HG03520 (cell line): ENCODE results near the gene C14orf93.

Experiments used
- ATAC-seq: cut with Tn5 transposase; IDR thresholded peaks from one replicate; pipeline ENCODE4 v1.9.1; 2021; ENCODE audit warnings: mild to moderate bottlenecking, moderate library complexity; ENCODE audit not compliant: unreplicated experiment

The C14orf93 gene

DNA sequence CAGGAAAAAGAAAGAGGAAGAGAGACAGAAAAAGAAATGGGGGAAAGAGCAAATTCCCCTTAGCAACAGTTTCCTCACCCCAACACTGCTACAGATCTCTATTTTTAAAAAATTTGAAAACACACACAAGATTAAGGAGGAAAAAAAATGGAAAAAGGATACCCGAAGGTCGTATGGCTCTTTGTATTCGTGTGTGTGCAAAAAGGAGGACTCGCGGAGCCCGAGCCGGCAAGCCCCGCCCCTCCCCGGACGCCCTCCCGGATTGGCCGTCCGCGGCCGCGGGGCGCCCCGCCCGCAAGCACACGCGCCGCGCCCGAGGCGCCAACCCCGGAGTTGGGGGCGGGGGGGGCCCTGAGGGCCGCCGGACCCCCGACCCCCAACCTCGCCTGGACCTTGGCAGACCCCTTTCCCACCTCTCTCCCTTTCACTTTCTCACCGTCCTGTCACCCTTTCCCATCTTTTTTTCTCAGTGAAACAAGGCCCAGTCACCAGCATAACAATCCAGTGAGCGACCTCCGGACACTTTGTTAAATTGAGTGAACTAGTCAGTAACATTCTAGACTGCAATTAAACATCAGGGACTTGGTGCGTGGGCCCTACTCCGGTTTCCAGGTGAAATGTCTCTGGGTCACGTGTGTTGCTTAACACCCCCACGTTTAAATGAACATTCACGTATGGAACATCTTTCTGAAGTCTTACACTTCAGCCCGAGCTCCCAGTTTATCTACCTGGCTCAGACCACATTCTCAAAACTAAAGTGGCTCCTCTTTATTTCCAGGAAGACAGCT lies at the start of gene C14orf93:
Gene C14orf93 (minus strand): TSS at position 205 of the 788 bp plus-strand sequence. CDS start 11,120 bp downstream, outside the sequence.
- no peak for ATAC-seq

DNA sequence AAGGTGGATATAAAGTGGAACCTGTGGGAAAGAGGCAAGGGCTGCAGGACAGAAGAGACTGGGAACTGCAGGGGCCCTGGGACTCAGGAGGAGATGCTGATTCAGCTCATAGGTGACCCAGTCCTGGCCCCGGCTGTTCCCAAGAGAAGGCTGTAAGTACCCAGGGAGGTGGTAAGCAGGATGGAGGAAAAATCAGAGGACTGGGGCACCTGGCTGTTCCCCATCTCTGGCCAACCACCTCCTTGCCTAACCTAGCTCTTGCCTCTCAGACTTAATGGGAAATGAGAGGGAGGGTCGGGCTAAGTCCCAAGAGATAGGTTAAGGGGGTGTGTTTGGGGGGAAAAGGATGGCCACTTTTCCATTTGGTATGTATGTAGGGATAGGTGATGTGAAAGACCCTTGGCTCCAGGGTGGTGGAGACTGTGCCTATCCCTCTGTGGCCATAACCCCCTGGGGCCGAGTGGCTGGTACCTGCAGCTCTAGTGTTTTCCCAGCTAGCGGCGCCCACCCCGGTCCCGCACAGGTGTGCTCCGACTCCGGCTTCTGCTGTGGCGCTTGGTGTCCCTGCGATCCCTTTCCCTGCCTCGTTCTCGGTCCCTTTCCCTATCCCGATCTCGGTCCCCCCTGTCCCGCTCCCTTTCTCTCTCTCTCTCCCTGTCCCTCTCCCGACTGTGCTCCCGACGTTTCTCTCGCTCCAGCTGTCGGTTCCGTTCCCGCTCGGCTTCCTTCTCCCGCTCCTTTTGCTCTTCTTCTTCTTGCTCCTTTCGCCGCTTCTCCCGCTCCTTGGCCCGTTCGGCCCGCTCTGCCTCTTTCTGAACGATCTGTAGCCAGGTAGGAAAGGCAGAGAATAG lies 48.9 kb upstream of the C14orf93 start:
- no peak for ATAC-seq

GRCh38 chr14:23057757-23058653 lies 48.1 kb upstream of the C14orf93 start:
- ATAC-seq: peak; percentile 47

GRCh38 chr14:23056956-23057756 lies 47.2 kb upstream of the C14orf93 start, which contains the start of gene CDH24:
CDH24 (minus strand) TSS chr14:23057520; CDS start chr14:23055733, 1,787 bp downstream.
- ATAC-seq: peak; percentile 39

DNA sequence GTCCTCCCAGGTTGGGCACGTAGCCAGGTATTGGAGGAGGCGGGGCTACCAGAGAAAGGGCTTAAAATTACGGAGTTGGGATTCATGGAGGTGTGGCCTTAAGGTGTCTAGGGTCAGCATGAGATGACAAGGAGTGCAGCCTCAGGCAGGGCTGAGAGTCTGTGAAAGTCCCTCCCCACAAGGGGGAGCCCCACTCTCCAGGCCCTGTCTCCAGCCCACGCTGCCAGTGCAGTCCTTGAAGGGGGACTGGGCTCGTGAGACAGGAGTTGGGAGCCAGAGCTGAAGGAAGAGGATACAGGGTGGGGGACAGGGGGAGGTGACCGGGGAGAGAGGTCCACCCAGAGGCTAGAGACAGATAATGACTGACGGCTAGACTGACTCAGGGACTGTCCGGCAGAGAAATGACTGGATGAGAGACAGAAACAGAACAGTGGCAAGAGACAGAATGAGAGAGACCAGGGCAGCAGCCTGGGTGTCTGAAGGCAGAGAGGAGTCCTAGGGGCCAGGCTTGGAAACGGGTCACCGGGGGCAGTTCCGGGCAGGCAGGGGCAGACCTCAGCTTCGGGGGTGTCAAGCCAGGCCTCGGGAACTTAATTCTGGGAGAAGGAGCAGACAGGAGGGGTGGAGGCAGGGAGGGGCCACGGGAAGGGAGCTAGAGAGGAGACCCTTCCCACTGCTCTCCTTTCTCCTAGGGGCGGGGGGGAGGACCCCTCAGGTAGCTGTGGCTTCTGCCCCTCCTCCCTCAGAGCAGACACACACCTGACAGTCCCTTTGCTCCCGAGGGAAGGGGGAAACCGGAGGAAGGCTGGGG lies 46.4 kb upstream of the C14orf93 start:
- no peak for ATAC-seq

- no peak for ATAC-seq
These were observed 45.7 kb upstream of the C14orf93 start for GRCh38 chr14:23055621-23056144.

- no peak for ATAC-seq
These were observed 45.2 kb upstream of the C14orf93 start for GRCh38 chr14:23055147-23055550.

DNA sequence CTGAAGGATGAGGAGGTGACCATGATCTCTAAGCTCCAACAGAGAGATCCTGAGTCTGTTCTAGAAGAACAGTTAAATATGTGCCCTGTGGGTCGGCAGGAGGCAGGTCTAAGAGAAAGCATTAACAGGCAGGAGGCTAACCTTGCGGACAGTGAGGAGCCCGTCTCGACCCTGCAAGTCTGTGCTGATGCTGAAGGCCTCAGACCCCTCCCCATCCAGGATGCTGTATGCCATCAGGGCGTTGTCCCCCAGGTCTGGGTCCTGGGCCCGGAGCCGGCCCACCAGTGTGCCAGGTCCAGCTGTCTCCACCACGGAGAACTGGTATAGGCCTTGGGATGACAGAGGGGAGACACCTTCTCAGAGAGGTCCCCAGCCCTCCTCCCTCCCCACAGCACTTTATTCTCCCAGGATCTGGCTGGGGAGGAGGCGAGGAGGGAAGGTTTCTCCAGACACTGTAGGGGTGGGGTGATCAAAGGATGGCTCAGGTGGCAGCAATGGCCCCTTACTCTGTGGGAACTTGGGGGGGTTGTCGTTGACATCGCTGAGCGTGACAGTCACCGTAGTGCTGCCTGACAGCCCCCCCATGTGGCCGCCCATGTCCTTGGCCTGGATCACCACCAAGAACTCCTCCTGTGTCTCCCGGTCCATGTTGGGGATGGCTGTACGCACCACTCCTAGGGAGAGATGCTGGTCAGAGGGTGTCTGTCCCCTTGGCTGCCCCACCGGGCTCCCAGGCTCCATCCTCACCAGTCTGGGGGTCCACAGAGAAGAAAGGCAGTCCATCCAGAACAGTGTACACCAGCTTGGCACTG lies 44.3 kb upstream of the C14orf93 start:
- no peak for ATAC-seq

DNA sequence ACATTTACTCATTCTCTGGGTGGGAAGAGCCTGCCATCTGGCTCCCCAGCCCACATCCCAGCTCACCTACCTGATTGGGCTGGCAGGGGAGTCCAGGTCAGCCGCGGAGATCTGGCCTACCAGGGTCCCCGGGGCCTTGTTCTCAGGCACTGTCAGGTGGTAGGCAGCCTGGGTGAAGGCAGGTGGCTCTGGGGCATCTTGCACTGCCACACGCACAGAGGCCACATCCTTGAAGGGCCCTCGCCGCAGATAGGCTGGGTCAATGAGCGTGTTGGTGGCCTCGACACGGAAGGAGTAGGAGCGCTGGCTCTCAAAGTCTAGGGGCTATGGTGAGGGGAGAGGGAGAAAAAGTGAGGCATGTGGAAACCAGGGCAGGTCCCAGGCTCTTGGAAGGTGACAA lies 43.5 kb upstream of the C14orf93 start:
- no peak for ATAC-seq

GRCh38 chr14:23052671-23053070 lies 42.7 kb upstream of the C14orf93 start:
- ATAC-seq: no peak

- no peak for ATAC-seq
These were observed 42.3 kb upstream of the C14orf93 start for GRCh38 chr14:23052182-23052623.

DNA sequence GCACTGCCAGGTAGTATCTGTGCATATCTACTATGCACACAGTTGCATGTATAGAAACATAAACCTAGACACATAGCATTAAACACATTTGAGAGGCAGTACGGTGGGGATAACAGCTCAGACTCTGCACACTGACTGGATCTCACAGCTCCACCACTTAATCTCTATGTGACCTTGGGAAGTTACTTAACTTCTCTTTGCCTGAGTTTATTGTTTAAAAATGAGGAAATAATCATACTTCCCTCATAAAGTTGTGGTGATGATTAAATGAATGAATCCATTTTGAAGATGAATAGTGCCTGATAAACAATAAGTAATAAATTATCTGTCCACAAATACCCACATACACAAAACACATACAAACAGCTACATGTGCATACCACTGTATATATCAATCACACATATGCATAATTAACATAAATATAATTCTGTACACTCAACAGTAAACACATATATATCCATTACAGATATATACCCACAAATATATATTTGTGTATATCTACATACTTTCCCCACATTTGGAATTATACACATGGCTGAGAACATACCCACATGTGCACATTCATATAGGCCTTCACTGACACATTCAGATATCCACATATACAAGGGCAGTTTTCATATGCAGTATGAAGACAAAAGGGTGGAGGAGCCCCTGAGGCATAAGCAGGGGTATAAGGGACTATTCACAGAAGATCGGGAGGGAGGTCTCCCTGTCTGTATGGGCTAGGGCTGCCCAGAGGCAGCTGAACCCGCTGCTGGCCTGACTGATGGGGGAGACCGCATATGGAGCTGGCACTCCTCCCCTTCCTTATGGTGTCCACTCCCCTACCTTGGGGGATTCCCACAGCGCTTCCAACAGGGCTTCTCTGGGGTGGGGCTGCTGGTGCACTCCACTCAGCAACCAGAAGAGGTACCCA lies 41.5 kb upstream of the C14orf93 start:
- no peak for ATAC-seq

DNA sequence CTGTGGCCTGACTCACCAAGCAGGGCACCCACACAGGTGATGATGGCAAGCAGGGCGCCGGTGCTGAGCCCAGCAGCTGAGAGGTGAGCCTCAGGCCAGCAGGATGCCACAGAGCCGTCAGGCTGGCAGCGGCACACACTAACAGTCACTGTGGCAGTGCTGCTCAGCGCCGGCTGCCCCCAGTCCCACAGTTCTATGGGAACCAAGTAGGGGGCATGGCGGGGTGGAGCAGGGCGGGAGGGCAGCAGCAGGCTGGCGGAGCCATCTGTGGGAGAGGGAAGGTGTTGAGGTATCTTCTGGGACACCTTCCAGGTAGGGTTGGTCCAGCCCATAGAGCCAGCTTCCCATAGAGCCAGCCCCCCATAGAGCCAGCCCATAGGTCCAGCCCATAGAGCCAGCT lies 39.1 kb upstream of the C14orf93 start:
- ATAC-seq: no peak

DNA sequence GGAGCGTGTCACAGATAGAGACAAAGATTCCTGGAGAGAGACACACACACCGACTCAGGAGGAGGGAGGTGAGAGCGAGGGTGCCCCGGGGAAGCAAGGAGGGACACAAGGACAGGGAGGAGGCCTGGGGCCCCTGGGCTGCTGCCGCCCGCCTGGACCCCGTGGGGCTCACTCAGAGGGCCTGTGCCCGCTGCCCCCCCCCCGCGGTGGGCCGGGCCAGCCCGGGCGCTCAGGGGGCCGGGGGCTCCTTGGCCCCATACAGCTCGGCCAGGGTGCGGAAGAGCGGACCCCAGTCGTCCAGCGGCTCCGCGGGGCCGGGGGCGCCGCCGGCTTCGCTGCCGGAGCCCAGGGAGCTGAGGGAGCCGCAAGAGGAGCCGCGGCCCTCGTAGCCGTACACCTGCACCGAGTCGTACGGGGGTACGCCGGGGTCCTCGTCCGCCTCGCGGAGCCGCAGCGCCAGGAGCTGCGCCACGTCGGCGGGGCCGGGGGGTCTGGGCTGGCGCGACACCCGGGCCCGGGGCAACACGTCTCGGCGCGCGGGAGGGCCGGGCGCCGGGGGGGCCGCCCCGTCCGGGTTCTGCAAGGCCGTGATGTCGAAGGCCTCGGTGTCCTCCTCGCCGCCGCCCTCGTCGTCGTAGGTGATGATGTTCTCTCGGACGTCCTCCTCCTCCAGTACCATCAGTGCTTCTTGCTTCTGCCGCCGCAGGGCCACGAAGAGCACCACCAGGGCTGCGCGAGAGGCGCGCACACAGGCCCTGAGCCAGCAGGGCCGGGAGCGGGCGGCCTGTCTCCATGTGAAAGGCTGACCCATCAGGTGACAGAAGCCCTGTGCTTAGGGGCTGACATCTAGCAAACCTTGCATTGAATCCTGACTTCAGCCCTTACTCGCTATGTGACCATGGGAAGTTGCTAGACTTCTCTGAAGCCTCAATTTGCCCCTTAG lies 38.1 kb upstream of the C14orf93 start:
- no peak for ATAC-seq

DNA sequence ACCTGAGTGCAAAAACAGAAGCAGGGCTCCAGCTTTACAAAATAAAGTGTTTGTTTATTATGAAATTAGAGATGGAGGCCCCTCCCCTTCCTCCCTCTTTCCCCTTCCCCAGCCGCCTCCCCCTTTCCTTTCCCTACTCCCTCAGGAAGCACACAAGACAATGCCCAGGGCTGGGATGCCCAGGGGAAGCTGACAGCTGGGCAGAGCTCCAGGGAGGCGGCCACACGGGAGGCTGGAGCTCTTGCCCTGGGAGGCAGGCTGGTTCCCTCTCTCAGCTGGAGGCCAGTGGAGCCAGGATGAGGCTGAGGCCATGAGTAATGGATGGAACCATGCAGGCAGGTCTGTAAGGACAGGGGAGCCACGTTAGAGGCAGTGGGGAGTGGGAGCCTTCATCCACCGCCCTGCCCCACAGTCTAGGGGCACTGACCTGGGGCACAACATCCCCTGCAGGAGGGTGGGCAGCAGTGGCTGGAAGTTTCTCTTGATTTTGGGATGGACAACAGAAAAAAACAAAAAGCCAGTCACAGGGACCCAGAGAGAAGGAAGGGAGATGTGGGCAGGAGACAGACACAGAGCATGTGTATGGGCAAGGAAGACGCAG lies 37.2 kb upstream of the C14orf93 start:
- no peak for ATAC-seq
